Germinal center (tissue), 1 donor: ENCODE data around the gene PLA2R1.

Experiments
- DNase-seq: peaks from one replicate; pipeline ENCODE4 v3.0.0; 2012; ENCODE audit warnings: mixed read lengths, low spot score

Gene PLA2R1

GRCh38 chr2:159895258-159896065 lies 167.0 kb downstream of the PLA2R1 start:
- peak; percentile 32 for DNase-seq

- no peak for DNase-seq
These were observed 168.1 kb downstream of the PLA2R1 start for GRCh38 chr2:159894145-159894838.

- no peak for DNase-seq
These were observed 169.2 kb downstream of the PLA2R1 start for GRCh38 chr2:159892990-159893810.

DNA sequence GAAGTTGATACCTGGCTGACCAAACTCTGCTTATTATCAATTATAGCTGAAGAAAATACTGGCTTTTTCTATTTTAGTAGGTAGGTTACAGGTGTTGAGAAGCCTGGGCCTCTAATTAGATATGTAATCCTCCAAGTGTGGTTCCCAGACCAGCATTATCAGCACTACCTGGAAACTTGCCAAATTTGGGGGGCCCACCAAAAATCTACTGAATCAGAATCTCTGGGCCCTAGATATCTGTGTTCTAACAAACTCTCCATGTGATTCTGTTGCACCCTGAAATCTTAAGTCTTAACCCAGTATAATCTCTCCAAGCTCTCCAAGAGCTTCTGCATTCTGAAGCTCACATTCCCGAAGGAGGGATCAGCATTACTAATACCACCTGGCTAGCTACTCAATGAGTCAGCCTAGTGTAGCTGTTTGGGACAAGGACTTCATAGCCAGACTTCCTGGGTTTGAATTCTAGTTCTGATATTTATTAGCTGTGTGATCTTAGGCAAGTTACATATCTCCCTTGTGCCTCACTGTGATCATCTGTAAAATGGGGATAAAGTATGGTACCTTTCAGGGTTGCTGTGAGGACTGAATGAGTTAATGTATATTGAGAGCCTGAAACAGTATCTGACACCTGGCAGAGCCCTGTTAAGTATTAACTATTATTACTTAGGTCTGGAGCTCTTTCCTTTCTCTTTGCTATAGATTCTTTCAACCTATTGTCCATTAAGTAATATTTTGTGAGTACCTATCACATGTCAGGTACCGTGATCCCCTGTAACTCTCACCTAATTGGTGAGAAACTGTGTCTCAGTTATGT lies 170.3 kb downstream of the PLA2R1 start:
- DNase-seq: no peak

GRCh38 chr2:159891267-159891588 lies 171.2 kb downstream of the PLA2R1 start:
- DNase-seq: no peak

GRCh38 chr2:159890551-159891266 lies 171.7 kb downstream of the PLA2R1 start:
- no peak for DNase-seq

GRCh38 chr2:159882130-159882745 lies 180.2 kb downstream of the PLA2R1 start:
- no peak for DNase-seq
